Measurements from ENCODE around the gene HNRNPA1.
A peak's percentile ranks its signal among the peaks of the same experiment; 100 is the strongest.
"Not testable (repeated sequence)": the region's sequence is repeated elsewhere in the genome, so short reads cannot be mapped to it uniquely, and the experiment has no call there.

HNRNPA1 gene

GRCh38 chr12:54280468-54281260 lies at the start of gene HNRNPA1:
HNRNPA1 (plus strand) TSS chr12:54280726; CDS start chr12:54280808, 82 bp downstream.
- peak; percentile 100 for DNase-seq (ENCODE audit: low read depth)

GRCh38 chr12:54231269-54231668 lies 49.3 kb upstream of the HNRNPA1 start:
- not testable (repeated sequence) for DNase-seq (ENCODE audit: low read depth)

GRCh38 chr12:54232790-54233189 lies 47.7 kb upstream of the HNRNPA1 start:
- DNase-seq (ENCODE audit: low read depth), result peak; percentile 72

DNA sequence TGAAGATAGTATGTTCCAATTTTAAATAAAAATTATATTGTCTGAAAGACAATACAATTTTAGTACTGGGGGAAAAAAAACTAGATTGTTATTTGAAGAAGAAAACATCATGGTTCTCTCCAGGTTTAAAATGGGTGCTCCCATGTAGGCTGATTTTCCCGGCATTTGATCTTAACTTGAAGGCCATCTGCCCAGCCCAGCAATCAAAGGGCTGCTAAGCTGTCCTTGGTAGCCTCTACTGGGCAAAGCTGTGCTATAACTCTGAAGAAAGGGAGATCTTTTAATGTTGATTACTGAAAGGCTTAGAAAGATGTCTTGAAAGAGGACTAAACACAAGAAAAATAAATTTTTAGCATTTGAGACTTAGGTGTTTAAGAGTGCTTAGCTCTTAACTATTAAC lies 42.0 kb upstream of the HNRNPA1 start:
- no peak for DNase-seq (ENCODE audit: low read depth)

DNA sequence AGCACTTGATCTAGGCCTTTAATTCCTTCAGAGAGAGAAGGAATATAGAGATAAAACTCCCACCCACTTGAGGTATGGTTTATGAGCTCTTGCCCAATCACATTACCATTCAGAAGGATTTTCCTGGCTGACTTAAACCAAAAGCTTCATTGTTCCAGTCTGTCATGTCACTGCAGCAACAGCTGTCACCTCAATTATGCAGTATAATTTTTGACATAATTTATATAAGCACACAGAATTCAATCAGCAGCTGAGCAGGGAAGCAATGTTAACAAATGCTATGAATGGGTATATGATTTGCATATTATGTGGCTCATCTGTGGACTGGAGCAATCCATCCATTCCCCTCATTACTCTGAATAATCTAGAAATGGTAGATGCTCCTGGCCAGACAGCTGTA lies 40.9 kb upstream of the HNRNPA1 start:
- DNase-seq (ENCODE audit: low read depth), result no peak

GRCh38 chr12:54240129-54240528 lies 40.4 kb upstream of the HNRNPA1 start:
- DNase-seq (ENCODE audit: low read depth), result no peak

DNA sequence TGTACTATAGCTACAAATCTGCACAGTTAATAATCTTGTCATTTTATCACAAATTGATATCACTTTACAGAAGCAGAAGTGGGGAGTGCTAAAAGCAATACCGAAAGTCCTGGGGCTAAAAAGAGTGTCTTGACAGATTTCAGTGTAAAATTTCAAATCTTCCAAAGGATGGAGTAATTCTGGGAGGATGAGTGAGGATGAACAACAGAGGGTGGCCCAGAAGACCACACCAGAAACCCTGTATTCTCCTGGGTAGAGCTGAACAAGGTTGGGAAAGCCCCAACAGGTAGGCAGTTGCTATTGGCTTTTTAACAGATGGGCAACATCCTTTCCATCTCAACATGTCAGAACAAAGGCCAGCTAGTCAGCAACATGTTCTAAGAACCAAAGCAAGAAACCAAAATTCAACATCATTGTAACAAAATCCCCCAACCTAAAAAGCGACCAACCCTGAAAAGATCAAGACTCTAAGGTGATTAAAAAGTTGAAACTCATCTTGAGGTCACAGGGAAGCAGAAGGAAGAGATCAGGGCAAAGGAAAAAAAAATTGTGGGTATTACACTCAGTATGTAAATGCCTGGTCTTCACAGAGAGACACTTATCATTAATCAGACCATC lies 39.4 kb upstream of the HNRNPA1 start:
- DNase-seq (ENCODE audit: low read depth), result no peak

DNA sequence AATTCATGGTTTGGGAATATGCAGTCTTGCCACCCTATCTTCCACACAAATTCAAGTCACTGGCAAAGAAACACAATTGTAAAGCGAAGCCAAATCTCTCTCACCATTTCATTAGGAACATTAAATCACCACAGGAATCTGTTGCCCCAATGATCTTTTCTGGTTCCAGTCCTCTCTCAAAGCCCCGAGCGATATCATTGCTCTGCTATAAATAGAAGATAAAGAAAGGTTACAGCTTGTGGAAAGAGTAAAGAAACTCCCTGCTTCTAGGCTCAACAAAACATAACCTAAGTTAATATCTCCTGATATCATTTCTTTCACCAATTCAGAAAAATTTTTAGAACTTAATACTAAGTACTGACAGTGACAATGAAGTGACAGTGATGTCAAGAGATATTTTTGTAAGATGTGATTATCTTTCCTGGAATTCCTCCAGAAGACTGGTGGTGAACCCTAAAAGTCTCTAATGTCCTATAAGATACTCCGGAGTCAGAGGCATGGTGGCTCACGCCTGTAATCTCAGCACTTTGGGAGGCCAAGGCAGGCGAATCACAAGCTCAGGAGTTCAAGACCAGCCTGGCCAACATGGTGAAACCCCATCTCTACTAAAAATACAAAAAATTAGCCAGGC lies 34.4 kb upstream of the HNRNPA1 start:
- DNase-seq (ENCODE audit: low read depth), result no peak

- no peak for DNase-seq (ENCODE audit: low read depth)
Measured at GRCh38 chr12:54249489-54249888, 31.0 kb upstream of the HNRNPA1 start.

- peak; percentile 65 for DNase-seq (ENCODE audit: low read depth)
Measured at GRCh38 chr12:54251667-54252284, 28.8 kb upstream of the HNRNPA1 start.

GRCh38 chr12:54253240-54253639 lies 27.3 kb upstream of the HNRNPA1 start:
- DNase-seq (ENCODE audit: low read depth), result no peak

- DNase-seq (ENCODE audit: low read depth), result no peak
Measured at GRCh38 chr12:54257332-54257731, 23.2 kb upstream of the HNRNPA1 start.

DNA sequence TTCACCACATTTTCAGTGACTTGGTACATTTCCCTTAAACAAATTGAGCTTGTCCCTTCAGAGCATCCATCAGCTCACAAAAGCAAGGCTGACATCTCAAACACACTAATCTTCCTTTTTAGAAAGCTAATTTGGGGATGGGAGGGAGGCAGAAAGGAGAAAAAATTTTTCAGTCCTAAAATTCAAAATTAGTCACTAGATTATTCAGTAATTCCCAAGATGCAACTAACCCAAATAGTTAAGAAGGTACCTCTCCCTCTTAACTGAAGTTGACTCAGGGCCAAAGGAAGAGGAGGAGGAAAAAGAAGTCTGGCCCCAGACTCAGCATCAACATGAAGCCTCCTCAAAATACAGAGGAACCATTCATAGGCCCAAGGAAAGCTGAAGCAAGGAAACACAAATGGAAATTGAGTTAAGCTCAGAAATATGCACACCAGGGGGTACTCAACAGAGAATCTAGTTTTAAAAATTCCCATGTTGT lies 22.3 kb upstream of the HNRNPA1 start:
- peak; percentile 85 for DNase-seq (ENCODE audit: low read depth)

DNA sequence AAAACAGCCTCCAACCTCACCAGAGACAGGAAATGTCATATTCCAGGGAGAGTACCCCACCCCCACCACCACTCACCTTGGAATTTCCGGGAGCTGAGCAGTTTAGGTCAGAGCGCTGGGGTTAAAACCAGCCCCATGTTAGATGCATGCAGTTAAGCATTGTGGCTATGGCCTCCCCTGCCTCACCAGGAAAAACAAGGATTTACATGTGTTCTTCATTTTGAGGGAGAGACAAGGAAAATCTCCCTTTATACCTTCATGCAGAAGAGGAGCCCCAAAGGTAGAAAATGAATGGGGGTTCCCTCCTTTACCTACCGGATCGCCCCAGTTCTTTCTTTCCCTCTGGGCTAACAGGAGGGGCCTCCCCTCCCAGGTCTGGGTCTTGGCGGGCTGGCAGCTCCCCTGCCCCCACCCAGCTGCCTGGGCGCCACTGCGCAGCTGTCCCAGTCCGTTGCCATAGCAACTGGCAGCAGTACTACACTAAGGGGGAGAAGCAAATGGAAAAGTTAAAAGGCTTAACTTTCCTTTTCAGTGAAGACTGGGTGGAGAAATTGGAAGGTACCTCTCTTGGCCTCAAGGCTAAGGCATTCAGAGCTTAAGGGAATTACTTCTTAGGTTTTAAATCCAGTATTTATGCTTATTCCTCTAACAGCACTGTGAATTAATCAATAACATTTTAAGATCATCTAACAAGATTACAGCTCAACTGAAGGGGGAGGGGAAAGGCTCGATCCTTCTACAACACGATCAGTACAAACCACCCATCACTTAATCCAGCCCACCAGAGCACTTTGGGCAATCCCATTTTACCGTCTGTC lies 21.1 kb upstream of the HNRNPA1 start:
- DNase-seq (ENCODE audit: low read depth), result peak; percentile 89

- peak; percentile 47 for DNase-seq (ENCODE audit: low read depth)
Measured at GRCh38 chr12:54261815-54262402, 18.6 kb upstream of the HNRNPA1 start.

DNA sequence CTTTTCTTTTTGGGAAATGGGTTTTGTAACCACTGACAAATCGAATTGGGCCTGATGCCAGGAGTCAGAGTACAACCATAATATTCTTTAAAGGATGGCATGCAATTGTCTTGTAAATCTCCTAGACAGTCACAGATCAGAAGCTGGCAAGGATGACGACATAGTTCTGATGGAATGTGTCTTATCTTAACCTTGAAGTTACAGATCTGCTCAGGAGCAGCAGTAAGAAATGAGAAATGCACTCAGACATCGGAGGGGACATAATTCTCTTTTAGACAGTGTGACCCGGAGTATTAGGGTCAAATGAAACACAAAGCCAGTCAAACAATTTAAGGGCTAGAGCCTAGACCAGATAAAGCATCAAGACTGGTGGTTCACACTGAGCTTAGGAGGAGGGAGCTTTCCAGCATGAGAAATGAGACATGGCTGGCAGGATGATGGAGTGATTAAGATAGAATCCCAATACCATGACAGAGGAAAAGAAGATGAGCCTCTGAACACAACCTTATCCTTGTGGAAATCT lies 18.1 kb upstream of the HNRNPA1 start:
- peak; percentile 83 for DNase-seq (ENCODE audit: low read depth)

DNA sequence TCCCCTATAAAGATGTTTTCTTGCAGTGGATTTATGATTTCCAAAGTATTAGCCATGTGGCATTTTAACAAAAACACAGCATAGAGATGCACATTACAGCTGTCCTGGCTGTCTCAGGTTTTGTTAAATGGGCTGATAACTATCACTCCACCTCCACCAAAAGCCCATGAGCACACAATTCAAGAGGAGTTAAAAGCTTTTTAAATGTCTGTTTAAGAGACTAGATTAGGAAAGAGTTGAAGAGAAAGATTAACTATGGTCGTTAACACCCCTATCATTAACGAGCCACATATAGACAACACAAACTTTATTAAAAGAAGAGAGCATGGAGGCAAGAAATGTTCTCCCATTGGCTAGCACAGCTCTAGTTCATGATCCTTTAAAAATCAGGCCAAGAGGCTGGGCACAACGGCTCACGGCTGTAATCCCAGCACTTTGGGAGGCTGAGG lies 15.1 kb upstream of the HNRNPA1 start:
- no peak for DNase-seq (ENCODE audit: low read depth)

DNA sequence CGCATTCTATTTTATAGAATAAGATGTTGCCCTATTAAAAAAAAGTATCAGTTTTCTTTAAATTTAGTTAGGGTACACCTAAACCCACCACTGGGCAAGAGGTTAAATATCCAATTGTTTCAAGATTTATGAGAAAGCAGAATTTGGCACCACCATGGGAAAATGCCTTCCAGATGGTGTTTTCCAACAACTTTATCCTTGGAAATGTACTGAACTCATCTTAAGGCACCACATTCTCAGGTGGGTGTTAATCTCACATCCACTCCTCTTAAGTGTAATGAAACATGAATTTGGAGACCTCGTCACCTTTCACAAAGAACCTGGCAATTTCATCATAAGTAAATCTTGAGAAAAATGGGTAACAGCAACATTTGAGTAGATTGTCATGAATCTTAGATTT lies 13.7 kb upstream of the HNRNPA1 start:
- DNase-seq (ENCODE audit: low read depth), result no peak

DNA sequence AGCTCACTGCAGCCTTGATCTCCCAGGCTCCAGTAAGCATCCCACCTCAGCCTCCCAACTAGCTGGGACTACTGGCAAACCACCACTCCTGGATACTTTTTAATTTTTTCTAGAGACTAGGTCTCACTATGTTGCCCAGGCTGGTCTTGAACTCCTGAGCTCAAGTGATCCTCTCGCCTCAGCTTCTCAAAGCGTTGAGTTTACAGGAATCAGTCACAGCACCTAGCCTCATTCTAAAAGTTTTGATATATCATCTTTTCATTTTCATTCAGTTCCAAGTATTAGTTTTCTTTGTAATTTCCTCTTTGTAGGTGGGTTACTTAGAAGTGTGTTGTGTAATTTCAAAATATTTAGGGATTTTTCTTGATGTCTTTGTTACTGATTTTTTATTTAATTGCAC lies 10.2 kb upstream of the HNRNPA1 start:
- no peak for DNase-seq (ENCODE audit: low read depth)

DNA sequence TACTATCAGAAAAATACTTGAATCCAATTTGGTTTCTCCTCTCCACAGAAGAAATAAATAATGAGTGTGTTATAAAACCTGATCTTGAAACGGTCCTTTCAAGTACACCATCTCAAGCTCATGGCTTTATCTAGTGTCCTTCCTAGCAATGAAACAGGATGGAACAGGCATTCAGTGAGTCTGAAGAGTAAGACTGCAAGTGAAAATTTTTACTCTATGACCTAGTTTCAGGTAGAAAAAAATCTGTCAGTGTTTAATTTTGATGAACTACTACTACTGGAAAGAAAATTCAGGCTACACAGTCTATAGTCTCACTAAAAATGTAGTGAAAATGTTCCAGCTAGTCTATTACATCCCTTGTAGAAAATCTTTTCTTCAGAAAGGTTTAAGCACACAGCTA lies 8.3 kb upstream of the HNRNPA1 start:
- DNase-seq (ENCODE audit: low read depth), result no peak

DNA sequence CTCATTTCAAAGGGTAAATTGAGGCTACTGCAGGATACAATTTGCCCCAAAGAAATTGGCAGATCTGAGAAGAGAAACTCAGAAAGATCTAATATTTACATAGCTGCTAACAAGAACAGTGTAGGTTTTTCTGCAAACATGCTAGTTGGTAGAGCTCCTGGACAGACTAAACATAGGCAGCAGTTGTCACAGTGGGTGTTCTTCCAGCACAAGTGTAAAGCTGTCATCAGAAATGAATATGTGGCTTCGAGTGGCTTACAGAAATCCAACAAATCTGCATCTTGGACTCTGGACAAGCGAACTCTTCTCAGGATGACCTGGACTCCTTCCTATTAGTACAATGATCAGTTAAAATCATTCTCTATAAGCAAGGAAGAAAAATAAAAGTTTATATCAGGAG lies 6.5 kb upstream of the HNRNPA1 start:
- DNase-seq (ENCODE audit: low read depth), result no peak

All from EH (cell line).